MCF 10A (cell line): ENCODE measurements around the gene CPVL. TPM values are rescaled to one million over a fixed set of nuclear protein-coding genes. Genes with fewer than 3 reads are reported as not detected.

Experiments
- BruUV-seq: library from RNA; stranded (reverse); fragments of 400-500 nt; replicated peaks from 2 replicates; lab custom pipeline; 2021; lab: Mats Ljungman, UMichigan
- CTCF ChIA-PET: fragments of 300-600 bp; sonication (Branson Sonifier 250); formaldehyde crosslinking; extraction: SDS; loops from one replicate; lab custom pipeline; 2021; ENCODE audit warnings: antibody characterized with exemption, inconsistent platforms; lab: Yijun Ruan, JAX
- POLR2A ChIA-PET: fragments of 300-600, 350-650 bp; sonication (Branson Sonifier 250); formaldehyde crosslinking; extraction: SDS; loops from one replicate; lab custom pipeline; 2020; ENCODE audit warnings: antibody characterized with exemption, inconsistent platforms; lab: Yijun Ruan, JAX
- DNase-seq: peaks from one replicate; pipeline ENCODE4 v3.0.0-alpha.2; 2018; ENCODE audit not compliant: unreplicated experiment
- H3K27ac Mint-ChIP-seq: one replicate; pipeline ENCODE4 v1.8.0; 2022; ENCODE audit warnings: mild to moderate bottlenecking, low read depth, mixed read lengths; ENCODE audit not compliant: unreplicated experiment
- H3K27me3 Mint-ChIP-seq: one replicate; pipeline ENCODE4 v1.8.0; 2022; ENCODE audit warnings: mixed read lengths; ENCODE audit not compliant: insufficient read depth, unreplicated experiment
- H3K36me3 Mint-ChIP-seq: one replicate; pipeline ENCODE4 v1.8.0; 2022; ENCODE audit warnings: mild to moderate bottlenecking, moderate library complexity, mixed read lengths; ENCODE audit not compliant: insufficient read depth, unreplicated experiment
- H3K4me1 Mint-ChIP-seq: one replicate; pipeline ENCODE4 v1.8.0; 2022; ENCODE audit warnings: mixed read lengths; ENCODE audit not compliant: insufficient read depth, unreplicated experiment
- H3K4me3 Mint-ChIP-seq: one replicate; pipeline ENCODE4 v1.8.0; 2022; ENCODE audit warnings: mild to moderate bottlenecking, moderate library complexity, mixed read lengths; ENCODE audit not compliant: unreplicated experiment
- H3K9me3 Mint-ChIP-seq: one replicate; pipeline ENCODE4 v1.8.0; 2022; ENCODE audit warnings: mixed read lengths; ENCODE audit not compliant: unreplicated experiment
- intact Hi-C: fragments of 100-400 bp; cut with micrococcal nuclease; formaldehyde crosslinking; loops from 2 replicates; pipeline ENCODE4 v1.14.1; 2022
- total RNA-seq: library from RNA; stranded (reverse); gene quantifications from 2 replicates; pipeline ENCODE4 v1.2.3, GENCODE V29; 2022
- TF ChIP-seq, protein P1 (sequence below): fragments of 200-600 bp; IDR thresholded peaks from one replicate; pipeline ENCODE4 v1.8.0; 2022; ENCODE audit warnings: antibody characterized with exemption, mild to moderate bottlenecking; ENCODE audit not compliant: unreplicated experiment

The CPVL gene
- total RNA-seq, 1 experiment from 2014 or later = 49.0 TPM

DNA sequence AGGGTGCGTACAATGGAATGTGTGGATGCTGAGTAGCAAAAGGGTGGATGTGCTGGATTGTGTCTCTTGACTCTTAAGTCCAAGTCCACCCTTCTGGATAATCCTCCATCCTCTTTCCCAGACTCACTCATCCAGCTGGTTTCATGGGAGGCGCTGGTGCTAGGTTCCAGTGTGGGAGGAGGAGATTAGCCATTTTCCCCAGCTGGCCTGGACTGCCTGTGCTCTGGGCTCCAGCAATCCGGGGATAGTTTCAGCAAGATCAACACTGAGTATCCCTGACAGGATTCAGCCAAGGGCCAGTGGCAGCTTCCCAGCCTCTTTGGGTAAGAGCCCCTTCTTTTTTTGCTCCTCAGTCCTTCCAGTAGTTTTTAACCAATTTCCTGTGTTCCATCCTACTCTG, 166.6 kb downstream of the CPVL start:
- peaks cover 19% of the 10 kb centered on the region for H3K4me1 Mint-ChIP-seq
- no peaks in the 10 kb centered on the region for H3K27me3 Mint-ChIP-seq
- no peak overlapping the region for H3K4me3 Mint-ChIP-seq
- no peak overlapping the region for H3K27ac Mint-ChIP-seq
- H3K36me3 Mint-ChIP-seq = no peaks in the 10 kb centered on the region
- peaks cover 10% of the 10 kb centered on the region for H3K9me3 Mint-ChIP-seq
- POLR2A ChIA-PET = interaction anchor here (0.6 kb wide), 1 partner anchor 302 kb away, joined by 4 read pairs; no protein-coding TSS in a partner anchor
- no peak for DNase-seq
- TF ChIP-seq, protein P1, sequence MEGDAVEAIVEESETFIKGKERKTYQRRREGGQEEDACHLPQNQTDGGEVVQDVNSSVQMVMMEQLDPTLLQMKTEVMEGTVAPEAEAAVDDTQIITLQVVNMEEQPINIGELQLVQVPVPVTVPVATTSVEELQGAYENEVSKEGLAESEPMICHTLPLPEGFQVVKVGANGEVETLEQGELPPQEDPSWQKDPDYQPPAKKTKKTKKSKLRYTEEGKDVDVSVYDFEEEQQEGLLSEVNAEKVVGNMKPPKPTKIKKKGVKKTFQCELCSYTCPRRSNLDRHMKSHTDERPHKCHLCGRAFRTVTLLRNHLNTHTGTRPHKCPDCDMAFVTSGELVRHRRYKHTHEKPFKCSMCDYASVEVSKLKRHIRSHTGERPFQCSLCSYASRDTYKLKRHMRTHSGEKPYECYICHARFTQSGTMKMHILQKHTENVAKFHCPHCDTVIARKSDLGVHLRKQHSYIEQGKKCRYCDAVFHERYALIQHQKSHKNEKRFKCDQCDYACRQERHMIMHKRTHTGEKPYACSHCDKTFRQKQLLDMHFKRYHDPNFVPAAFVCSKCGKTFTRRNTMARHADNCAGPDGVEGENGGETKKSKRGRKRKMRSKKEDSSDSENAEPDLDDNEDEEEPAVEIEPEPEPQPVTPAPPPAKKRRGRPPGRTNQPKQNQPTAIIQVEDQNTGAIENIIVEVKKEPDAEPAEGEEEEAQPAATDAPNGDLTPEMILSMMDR = no peak
- no TSS peak for BruUV-seq
- CTCF ChIA-PET = interaction anchor here (2.0 kb wide), 1 partner anchor 52 kb away, joined by 10 read pairs; no protein-coding TSS in a partner anchor
- intact Hi-C loops = no loop called here

DNA sequence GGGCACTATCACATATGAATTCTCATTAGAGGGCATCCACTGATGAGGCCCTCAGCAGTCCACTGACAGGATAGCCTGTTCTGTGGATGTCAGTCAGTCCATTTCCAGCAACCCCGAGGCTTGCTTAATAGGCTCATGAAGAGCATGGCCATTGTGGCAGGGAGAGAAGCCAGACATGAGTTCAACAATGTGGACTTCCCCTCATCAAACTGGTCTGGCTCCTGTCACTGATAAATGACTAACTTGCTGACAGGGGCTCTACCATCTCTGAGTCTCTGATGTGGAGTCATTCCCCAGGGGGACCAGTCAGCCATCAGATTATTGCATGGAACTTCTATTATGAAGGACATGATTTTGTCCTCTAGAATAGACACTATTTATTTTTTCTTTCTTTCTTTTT, 168.5 kb downstream of the CPVL start:
- POLR2A ChIA-PET = no interaction called here
- Mint-ChIP-seq H3K9me3 (peaks cover 23% of the 10 kb centered on the region), H3K4me3 (no peak overlapping the region), H3K27me3 (no peaks in the 10 kb centered on the region), H3K36me3 (no peaks in the 10 kb centered on the region), H3K4me1 (peaks cover 10% of the 10 kb centered on the region), H3K27ac (no peak overlapping the region)
- TF ChIP-seq, protein P1 = no peak
- intact Hi-C loops = no loop called here
- no peak for DNase-seq
- no TSS peak for BruUV-seq
- CTCF ChIA-PET = interaction anchor here (0.6 to 0.7 kb wide), 2 partner anchors 21 to 23 kb away, joined by 3 to 4 read pairs; no protein-coding TSS in a partner anchor

DNA sequence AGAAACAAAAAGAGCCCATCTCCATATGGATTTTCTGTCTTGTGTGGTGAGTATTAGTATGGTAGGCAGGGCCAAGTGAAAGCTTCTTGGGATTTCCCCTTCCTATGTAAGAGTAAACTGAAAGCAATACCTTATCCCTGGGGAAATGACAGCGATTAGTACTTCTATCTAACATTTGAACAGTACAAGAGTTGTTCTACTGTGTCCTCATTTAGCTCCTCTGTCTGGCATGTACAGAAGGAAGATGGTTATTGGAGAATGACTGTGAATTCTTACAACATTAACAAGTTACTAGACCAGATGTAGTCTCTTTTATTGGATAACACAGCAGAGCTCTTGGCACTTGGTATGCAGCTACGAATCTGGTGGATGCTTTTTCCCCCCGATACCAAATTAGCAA, 170.3 kb downstream of the CPVL start:
- POLR2A ChIA-PET = no interaction called here
- intact Hi-C loops = no loop called here
- no peak for DNase-seq

DNA sequence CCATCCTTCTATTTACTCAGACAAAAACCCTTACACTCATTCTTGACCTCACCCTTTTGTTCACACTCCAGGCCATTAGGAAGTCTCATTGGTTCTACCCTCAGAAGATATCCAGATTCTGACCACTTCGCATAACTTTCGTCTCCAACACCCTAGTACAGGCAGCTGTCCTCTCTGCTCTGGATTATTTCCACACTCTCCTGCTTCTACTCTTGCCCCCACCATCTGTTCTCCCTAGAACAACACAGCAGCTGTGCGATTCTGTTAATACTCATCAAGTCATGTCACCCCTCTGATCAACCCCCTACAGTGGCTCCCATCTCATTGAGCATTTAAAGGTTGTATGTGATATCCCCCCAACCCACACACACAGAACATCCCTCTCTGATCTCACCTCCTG, 172.7 kb downstream of the CPVL start:
- ChIA-PET POLR2A (no interaction called here), CTCF (interaction anchor here (0.6 to 1.4 kb wide), 2 partner anchors 51 to 142 kb away, joined by 3 to 6 read pairs; no protein-coding TSS in a partner anchor)
- Mint-ChIP-seq H3K27me3 (no peaks in the 10 kb centered on the region), H3K9me3 (peaks cover 50% of the 10 kb centered on the region), H3K4me3 (no peak overlapping the region), H3K36me3 (no peaks in the 10 kb centered on the region), H3K27ac (no peak overlapping the region), H3K4me1 (no peaks in the 10 kb centered on the region)
- intact Hi-C loops = no loop called here
- TF ChIP-seq, protein P1 = no peak
- DNase-seq = no peak
- no TSS peak for BruUV-seq

More for the DNA sequence above, 170.3 kb downstream of the CPVL start:
- H3K27me3 Mint-ChIP-seq = no peaks in the 10 kb centered on the region
- H3K9me3 Mint-ChIP-seq = peaks cover 35% of the 10 kb centered on the region
- no peak overlapping the region for H3K4me3 Mint-ChIP-seq
- H3K27ac Mint-ChIP-seq = no peak overlapping the region
- no TSS peak for BruUV-seq
- no peaks in the 10 kb centered on the region for H3K36me3 Mint-ChIP-seq
- TF ChIP-seq, protein P1 = no peak
- CTCF ChIA-PET = interaction anchor here (0.6 to 0.7 kb wide), 2 partner anchors 16 to 125 kb away, joined by 3 to 4 read pairs; no protein-coding TSS in a partner anchor
- peaks cover 8% of the 10 kb centered on the region for H3K4me1 Mint-ChIP-seq
